ENCODE data around the gene ZP1. TPM values are rescaled to one million over a fixed set of nuclear protein-coding genes. Genes with fewer than 3 reads are reported as not detected.
A peak's percentile ranks its signal among the peaks of the same experiment; 100 is the strongest.

ZP1 gene
- total RNA-seq, 1 donor from 2014 or later = not detected

DNA sequence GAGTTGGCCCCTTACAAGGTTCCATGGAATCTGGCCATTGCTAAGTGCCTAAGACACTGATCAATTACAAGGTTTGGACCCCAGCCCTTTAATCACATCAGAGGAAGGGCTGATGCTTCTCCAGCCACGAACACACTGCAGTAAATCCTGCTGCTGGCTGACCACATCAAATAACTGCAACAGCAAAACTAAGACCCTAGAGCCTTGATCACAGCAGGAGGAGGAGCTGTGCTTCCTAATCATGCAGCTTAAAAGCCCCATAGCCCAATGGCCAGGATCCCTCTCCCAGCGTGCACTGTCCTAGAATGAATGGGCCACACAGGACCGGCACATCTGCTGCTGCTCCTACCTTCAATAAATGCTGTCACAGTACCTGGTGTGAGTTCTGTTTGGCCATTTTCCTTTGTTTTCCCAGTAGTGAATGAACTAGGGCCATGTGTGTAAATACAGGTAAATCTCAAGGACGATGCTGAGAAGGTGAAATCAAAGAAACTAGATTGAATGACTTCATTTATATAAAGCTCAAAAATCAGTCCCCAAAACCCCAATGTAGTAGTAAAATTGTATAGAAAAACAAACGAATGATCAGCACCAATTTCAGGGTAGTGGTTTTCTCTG lies 12.7 kb downstream of the ZP1 start:
- no peaks in the 10 kb centered on the region for H3K9me3 Mint-ChIP-seq (ENCODE audit: unreplicated experiment)
- H3K36me3 Mint-ChIP-seq (ENCODE audit: unreplicated experiment) = peaks cover 7% of the 10 kb centered on the region
- no peaks in the 10 kb centered on the region for H3K27me3 Mint-ChIP-seq (ENCODE audit: unreplicated experiment)
- H3K4me1 Mint-ChIP-seq (ENCODE audit: unreplicated experiment) = no peaks in the 10 kb centered on the region
- TF ChIP-seq, protein P1, sequence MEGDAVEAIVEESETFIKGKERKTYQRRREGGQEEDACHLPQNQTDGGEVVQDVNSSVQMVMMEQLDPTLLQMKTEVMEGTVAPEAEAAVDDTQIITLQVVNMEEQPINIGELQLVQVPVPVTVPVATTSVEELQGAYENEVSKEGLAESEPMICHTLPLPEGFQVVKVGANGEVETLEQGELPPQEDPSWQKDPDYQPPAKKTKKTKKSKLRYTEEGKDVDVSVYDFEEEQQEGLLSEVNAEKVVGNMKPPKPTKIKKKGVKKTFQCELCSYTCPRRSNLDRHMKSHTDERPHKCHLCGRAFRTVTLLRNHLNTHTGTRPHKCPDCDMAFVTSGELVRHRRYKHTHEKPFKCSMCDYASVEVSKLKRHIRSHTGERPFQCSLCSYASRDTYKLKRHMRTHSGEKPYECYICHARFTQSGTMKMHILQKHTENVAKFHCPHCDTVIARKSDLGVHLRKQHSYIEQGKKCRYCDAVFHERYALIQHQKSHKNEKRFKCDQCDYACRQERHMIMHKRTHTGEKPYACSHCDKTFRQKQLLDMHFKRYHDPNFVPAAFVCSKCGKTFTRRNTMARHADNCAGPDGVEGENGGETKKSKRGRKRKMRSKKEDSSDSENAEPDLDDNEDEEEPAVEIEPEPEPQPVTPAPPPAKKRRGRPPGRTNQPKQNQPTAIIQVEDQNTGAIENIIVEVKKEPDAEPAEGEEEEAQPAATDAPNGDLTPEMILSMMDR (IDR thresholded peaks at IDR 0.05) = no peak
- H3K27ac Mint-ChIP-seq (ENCODE audit: unreplicated experiment) = no peak overlapping the region
- DNase-seq (ENCODE audit: extremely low spot score, unreplicated experiment) = no peak
- H3K4me3 Mint-ChIP-seq (ENCODE audit: unreplicated experiment) = no peak overlapping the region

DNA sequence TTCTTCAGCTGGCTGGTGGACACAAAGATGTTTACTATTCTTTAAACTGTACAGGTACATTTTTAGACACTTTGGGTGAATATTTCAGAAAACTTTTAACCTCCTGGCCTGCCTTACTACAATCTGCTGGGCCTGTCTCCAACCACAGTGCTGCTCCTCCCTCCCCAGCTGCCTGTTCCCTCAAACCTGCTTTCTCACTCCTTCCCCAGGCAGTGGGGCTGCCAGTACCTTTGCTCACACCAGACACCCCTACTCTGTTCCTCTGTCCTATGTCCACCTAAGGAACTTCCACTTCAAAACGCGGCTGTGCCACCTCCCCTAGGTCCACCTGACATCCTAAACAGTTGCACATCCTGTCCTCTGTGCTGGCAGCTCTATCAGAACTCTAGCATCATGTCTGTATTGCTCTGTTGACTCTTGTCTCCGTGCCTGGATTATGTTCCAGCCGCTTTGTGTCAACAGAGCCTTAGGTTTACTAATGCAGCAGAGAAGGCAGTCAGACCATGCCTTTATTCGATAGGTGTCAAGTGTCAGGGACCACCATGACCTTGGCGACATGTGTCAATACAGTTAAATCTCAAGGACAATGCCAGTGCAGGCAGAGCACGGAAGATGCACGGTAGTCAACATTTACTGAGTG lies 13.4 kb downstream of the ZP1 start:
- H3K4me1 Mint-ChIP-seq (ENCODE audit: unreplicated experiment) = no peaks in the 10 kb centered on the region
- no peak overlapping the region for H3K4me3 Mint-ChIP-seq (ENCODE audit: unreplicated experiment)
- no peaks in the 10 kb centered on the region for H3K27me3 Mint-ChIP-seq (ENCODE audit: unreplicated experiment)
- H3K36me3 Mint-ChIP-seq (ENCODE audit: unreplicated experiment) = peaks cover 7% of the 10 kb centered on the region
- H3K9me3 Mint-ChIP-seq (ENCODE audit: unreplicated experiment) = no peaks in the 10 kb centered on the region
- H3K27ac Mint-ChIP-seq (ENCODE audit: unreplicated experiment) = no peak overlapping the region
- TF ChIP-seq, protein P1 (IDR thresholded peaks at IDR 0.05) = no peak
- no peak for DNase-seq (ENCODE audit: extremely low spot score, unreplicated experiment)

GRCh38 chr11:60887556-60887955 lies 20.2 kb downstream of the ZP1 start:
- no peaks in the 10 kb centered on the region for H3K27me3 Mint-ChIP-seq (ENCODE audit: unreplicated experiment)
- H3K4me3 Mint-ChIP-seq (ENCODE audit: unreplicated experiment) = no peak overlapping the region
- no peaks in the 10 kb centered on the region for H3K4me1 Mint-ChIP-seq (ENCODE audit: unreplicated experiment)
- TF ChIP-seq, protein P1 (IDR thresholded peaks at IDR 0.05) = peak; percentile 69
- no peak for DNase-seq (ENCODE audit: extremely low spot score, unreplicated experiment)
- H3K9me3 Mint-ChIP-seq (ENCODE audit: unreplicated experiment) = no peaks in the 10 kb centered on the region
- no peak overlapping the region for H3K27ac Mint-ChIP-seq (ENCODE audit: unreplicated experiment)
- peaks cover 13% of the 10 kb centered on the region for H3K36me3 Mint-ChIP-seq (ENCODE audit: unreplicated experiment)

GRCh38 chr11:60889869-60890311 lies 22.5 kb downstream of the ZP1 start:
- TF ChIP-seq, protein P1 (IDR thresholded peaks at IDR 0.05) = no peak
- no peaks in the 10 kb centered on the region for H3K27me3 Mint-ChIP-seq (ENCODE audit: unreplicated experiment)
- peaks cover 18% of the 10 kb centered on the region for H3K36me3 Mint-ChIP-seq (ENCODE audit: unreplicated experiment)
- DNase-seq (ENCODE audit: extremely low spot score, unreplicated experiment) = no peak
- no peaks in the 10 kb centered on the region for H3K9me3 Mint-ChIP-seq (ENCODE audit: unreplicated experiment)
- no peak overlapping the region for H3K27ac Mint-ChIP-seq (ENCODE audit: unreplicated experiment)
- H3K4me1 Mint-ChIP-seq (ENCODE audit: unreplicated experiment) = no peaks in the 10 kb centered on the region
- H3K4me3 Mint-ChIP-seq (ENCODE audit: unreplicated experiment) = no peak overlapping the region

DNA sequence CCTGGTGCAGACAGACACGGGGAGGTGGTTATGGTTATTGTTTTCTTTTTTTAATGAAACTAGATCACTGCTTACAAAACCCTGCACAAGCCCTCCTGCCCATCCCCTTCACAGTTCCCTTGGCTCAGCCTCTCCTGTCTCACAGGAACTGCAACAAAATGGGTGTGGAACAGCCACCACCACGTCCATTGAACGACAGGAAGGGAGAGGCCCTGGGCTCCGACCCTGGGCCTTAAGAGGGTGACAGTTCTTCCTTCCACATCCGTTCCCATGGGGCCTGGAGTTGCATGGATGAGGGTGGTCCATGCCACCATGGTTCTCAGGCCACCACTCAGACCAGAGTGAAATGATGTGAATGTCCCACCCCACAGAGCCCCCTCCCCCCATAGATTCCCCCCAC lies 23.4 kb downstream of the ZP1 start:
- Mint-ChIP-seq H3K27ac (ENCODE audit: unreplicated experiment) (no peak overlapping the region), H3K4me1 (ENCODE audit: unreplicated experiment) (no peaks in the 10 kb centered on the region), H3K4me3 (ENCODE audit: unreplicated experiment) (no peak overlapping the region), H3K27me3 (ENCODE audit: unreplicated experiment) (no peaks in the 10 kb centered on the region), H3K9me3 (ENCODE audit: unreplicated experiment) (no peaks in the 10 kb centered on the region), H3K36me3 (ENCODE audit: unreplicated experiment) (peaks cover 23% of the 10 kb centered on the region)
- TF ChIP-seq, protein P1 (IDR thresholded peaks at IDR 0.05) = no peak
- DNase-seq (ENCODE audit: extremely low spot score, unreplicated experiment) = no peak

All from osteocyte (in vitro differentiated cells).